GM10266 (cell line): ENCODE measurements around the gene XK.

Source experiments
- DNase-seq: peaks from one replicate; pipeline ENCODE4 v3.0.0; 2012; ENCODE audit errors: extremely low spot score
- TF ChIP-seq, protein P1 (sequence below): IDR thresholded peaks from 2 replicates; pipeline ENCODE4 v1.5.1; 2012; ENCODE audit warnings: mild to moderate bottlenecking, low read depth; ENCODE audit not compliant: control insufficient read depth, insufficient read depth; ENCODE audit errors: missing control alignments

The XK gene

DNA sequence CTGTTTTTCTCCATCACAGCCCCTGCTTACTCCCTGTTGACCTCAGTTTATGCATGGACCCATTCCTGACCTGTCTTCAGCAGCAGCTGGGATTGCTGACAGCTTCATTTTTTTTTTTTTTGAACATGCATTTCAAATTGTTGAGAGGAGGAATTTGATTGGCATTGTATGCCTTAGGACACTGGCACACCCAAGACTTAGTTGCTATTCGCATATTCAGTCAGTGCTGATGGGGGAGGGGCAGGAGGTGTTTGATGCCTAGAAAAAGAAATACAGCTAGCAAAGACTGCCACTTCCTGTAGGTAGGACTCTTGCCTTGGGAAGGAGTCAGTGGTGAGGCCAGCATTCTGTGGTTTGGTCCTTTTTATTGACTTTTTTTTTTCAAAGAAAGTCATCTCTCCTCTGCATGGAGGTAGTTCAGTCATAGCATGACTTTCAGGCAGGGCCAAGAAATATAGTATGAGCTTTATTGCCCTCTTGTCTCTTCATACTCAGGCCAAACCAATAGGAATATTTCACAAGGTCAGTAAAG, 33.6 kb upstream of the XK start:
- no peak for DNase-seq
- TF ChIP-seq, protein P1, sequence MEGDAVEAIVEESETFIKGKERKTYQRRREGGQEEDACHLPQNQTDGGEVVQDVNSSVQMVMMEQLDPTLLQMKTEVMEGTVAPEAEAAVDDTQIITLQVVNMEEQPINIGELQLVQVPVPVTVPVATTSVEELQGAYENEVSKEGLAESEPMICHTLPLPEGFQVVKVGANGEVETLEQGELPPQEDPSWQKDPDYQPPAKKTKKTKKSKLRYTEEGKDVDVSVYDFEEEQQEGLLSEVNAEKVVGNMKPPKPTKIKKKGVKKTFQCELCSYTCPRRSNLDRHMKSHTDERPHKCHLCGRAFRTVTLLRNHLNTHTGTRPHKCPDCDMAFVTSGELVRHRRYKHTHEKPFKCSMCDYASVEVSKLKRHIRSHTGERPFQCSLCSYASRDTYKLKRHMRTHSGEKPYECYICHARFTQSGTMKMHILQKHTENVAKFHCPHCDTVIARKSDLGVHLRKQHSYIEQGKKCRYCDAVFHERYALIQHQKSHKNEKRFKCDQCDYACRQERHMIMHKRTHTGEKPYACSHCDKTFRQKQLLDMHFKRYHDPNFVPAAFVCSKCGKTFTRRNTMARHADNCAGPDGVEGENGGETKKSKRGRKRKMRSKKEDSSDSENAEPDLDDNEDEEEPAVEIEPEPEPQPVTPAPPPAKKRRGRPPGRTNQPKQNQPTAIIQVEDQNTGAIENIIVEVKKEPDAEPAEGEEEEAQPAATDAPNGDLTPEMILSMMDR: no peak

- TF ChIP-seq, protein P1: no peak
- DNase-seq: no peak
These were observed 32.9 kb upstream of the XK start for GRCh38 chrX:37652589-37653231.

GRCh38 chrX:37653397-37654085, 32.0 kb upstream of the XK start:
- DNase-seq: no peak
- TF ChIP-seq, protein P1: no peak

GRCh38 chrX:37658343-37659030, 27.1 kb upstream of the XK start:
- TF ChIP-seq, protein P1: no peak

DNA sequence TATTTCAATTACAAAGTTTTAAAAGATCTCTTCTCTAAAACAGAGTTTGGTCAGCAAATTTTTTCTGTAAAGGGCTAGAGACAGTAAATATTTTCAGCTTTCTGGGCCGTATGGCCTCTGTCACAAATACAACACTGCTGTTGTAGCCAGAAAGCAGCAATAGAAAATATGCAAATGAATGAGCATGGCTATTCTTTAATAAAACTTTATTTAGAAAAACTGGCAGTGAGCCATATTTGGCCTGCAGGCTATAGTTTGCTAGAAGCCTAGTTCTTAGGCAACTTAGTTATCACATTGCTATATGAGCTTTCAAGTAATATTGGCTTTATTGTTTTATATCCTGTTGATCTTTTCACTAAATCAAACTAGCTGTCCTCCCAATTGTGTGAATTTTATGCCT, 26.5 kb upstream of the XK start:
- no peak for DNase-seq
- TF ChIP-seq, protein P1: no peak

More at GRCh38 chrX:37658343-37659030, 27.1 kb upstream of the XK start:
- DNase-seq: no peak

DNA sequence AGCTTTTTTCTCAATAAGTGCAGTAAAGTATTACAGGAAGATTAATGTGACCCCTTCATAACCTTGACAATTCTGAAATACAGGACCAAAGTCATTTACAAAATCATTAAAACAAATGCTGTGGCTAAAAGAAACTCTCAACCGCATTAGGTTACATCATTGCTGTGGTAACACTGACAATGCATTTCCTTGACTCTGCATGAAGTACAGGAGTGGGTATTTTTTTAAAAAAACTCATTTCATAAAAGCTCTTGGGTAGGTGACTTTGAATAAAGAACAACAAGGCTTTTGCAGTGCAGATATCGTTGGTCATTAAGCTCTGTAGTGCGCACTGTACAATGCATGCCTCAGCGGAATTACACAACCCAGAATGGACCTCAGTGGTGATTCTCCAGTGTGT, 23.4 kb upstream of the XK start:
- DNase-seq: no peak
- TF ChIP-seq, protein P1: no peak

DNA sequence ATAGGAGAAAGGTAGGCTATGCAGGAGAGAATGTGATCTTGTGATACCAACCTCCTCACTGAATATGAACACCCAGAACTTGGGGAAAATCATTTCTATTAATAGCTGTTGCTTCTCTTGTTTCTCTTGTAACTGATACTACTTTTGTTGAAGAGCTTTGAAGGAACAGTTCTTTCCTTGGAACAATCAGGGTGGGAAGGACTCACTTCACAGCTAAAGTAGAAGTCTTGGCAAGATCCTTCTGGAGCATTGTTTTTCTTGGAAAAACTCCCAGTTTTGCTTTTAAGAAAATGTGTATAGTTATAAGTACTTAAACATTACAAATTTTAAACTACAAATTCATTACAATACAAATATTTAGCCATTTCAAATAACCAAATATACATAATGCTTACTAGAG, 19.1 kb upstream of the XK start:
- DNase-seq: no peak
- TF ChIP-seq, protein P1: no peak
